ENCODE measurements around the gene ITCH. TPM values are rescaled to one million over a fixed set of nuclear protein-coding genes. Genes with fewer than 3 reads are reported as not detected.

Gene ITCH
- total RNA-seq, 3 donors from 2014 or later: 56.6 to 72.3 (median 60.6) TPM

DNA sequence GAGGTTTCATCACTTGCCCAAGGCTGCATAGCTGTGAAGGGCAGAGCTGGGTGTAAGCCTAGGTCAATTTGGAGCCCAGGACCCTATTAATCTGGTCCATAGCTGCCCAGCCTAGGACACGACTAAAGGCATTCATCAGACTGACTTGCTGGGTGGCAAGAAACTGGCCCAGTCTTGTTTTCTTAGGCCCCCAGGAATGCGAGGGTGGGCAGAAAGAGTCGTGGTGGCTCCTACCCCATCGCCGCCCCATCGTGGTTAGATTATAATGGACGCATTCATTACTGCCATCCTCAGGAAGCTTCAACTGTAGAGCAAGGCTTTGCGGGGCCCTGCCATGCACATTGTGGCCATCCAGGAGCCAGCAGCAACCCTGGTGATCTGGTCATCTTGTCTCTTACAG lies 169.2 kb downstream of the ITCH start:
- Histone ChIP-seq H3K4me3 (no peak overlapping the region), H3K4me1 (no peaks in the 10 kb centered on the region), H3K36me3 (no peaks in the 10 kb centered on the region), H3K27ac (no peak overlapping the region), H3K27me3 (no peaks in the 10 kb centered on the region), H3K9me3 (no peaks in the 10 kb centered on the region)
- TF ChIP-seq POLR2A (IDR thresholded peaks at IDR 0.05) (no peak), POLR2AphosphoS5 (IDR thresholded peaks at IDR 0.05) (no peak)
- TF ChIP-seq, protein P1, sequence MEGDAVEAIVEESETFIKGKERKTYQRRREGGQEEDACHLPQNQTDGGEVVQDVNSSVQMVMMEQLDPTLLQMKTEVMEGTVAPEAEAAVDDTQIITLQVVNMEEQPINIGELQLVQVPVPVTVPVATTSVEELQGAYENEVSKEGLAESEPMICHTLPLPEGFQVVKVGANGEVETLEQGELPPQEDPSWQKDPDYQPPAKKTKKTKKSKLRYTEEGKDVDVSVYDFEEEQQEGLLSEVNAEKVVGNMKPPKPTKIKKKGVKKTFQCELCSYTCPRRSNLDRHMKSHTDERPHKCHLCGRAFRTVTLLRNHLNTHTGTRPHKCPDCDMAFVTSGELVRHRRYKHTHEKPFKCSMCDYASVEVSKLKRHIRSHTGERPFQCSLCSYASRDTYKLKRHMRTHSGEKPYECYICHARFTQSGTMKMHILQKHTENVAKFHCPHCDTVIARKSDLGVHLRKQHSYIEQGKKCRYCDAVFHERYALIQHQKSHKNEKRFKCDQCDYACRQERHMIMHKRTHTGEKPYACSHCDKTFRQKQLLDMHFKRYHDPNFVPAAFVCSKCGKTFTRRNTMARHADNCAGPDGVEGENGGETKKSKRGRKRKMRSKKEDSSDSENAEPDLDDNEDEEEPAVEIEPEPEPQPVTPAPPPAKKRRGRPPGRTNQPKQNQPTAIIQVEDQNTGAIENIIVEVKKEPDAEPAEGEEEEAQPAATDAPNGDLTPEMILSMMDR (IDR thresholded peaks at IDR 0.05): no peak
- intact Hi-C loops (cut with DNase I; ENCODE audit: low total_unique reads): loop anchor here (10.0 kb wide), 1 partner anchor 172 kb away; the partner anchor contains the start of gene TP53INP2
- DNase-seq (ENCODE audit: low spot score in 2 of 2): no peak

DNA sequence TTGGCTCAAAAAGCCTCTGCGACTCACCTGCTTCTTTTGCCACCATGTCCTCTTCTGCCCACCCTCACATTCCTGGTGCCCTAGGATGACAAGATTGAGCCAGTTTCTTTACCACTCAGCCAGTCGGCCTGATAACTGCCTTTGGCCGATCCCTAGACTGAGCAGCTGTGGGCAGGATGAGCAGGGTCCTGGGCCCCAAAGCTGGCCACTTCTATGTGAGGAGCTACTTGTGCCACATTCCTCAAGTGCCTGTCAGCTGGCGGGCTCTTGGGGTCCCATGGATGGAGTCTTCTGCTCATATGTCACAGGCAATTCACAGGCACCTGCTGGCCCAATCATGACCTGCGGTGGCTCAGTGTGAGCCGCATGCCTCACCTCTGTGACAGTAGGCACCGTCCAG lies 169.7 kb downstream of the ITCH start:
- no peak overlapping the region for H3K27ac ChIP-seq
- H3K36me3 ChIP-seq: no peaks in the 10 kb centered on the region
- no peaks in the 10 kb centered on the region for H3K4me1 ChIP-seq
- H3K27me3 ChIP-seq: no peaks in the 10 kb centered on the region
- intact Hi-C loops (cut with DNase I; ENCODE audit: low total_unique reads): loop anchor here (10.0 kb wide), 1 partner anchor 172 kb away; the partner anchor contains the start of gene TP53INP2
- TF ChIP-seq, protein P1 (IDR thresholded peaks at IDR 0.05): no peak
- TF ChIP-seq POLR2AphosphoS5 (IDR thresholded peaks at IDR 0.05) (no peak), POLR2A (IDR thresholded peaks at IDR 0.05) (no peak)
- H3K9me3 ChIP-seq: no peaks in the 10 kb centered on the region
- DNase-seq (ENCODE audit: low spot score in 2 of 2): no peak
- no peak overlapping the region for H3K4me3 ChIP-seq

DNA sequence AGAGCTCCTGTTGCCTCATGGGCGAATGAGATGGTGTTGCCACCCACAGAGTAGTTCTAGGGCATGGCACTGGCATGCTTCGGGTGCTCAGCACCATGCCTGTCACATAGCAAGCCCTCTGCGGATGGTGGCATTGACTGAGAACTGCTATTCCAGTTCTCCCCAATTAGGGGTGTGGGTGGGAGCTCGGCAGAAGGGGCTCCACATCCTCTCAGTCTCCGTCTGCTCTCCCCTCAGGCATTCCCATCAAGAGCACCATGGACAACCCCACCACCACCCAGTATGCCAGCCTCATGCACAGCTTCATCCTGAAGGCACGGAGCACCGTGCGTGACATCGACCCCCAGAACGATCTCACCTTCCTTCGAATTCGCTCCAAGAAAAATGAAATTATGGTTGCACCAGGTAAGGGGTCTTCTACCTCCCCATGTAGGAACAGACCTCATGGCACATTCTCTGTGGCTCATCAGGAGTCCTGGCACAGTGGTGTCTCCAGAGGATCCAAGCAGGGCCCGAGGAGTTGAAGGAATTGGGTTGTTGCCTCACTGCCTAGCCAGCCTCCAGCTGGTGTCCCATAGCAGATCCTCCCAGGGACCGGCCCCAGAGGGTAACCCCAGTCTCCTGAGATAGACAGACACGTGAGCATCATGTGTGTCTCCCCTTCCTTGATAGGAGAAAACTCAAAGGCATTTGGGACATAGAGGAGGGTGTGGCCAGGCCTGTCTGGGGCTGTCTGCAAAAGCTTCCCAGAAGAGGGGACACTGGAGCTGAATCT lies 171.5 kb downstream of the ITCH start:
- Histone ChIP-seq H3K27me3 (no peaks in the 10 kb centered on the region), H3K27ac (no peak overlapping the region), H3K4me3 (no peak overlapping the region), H3K4me1 (no peaks in the 10 kb centered on the region), H3K36me3 (no peaks in the 10 kb centered on the region), H3K9me3 (no peaks in the 10 kb centered on the region)
- intact Hi-C loops (cut with DNase I; ENCODE audit: low total_unique reads): loop anchor here (10.0 kb wide), 1 partner anchor 170 kb away; the partner anchor contains the start of gene TP53INP2
- no peak for DNase-seq (ENCODE audit: low spot score in 2 of 2)
- TF ChIP-seq, protein P1 (IDR thresholded peaks at IDR 0.05): no peak
- TF ChIP-seq POLR2A (IDR thresholded peaks at IDR 0.05) (no peak), POLR2AphosphoS5 (IDR thresholded peaks at IDR 0.05) (no peak)

DNA sequence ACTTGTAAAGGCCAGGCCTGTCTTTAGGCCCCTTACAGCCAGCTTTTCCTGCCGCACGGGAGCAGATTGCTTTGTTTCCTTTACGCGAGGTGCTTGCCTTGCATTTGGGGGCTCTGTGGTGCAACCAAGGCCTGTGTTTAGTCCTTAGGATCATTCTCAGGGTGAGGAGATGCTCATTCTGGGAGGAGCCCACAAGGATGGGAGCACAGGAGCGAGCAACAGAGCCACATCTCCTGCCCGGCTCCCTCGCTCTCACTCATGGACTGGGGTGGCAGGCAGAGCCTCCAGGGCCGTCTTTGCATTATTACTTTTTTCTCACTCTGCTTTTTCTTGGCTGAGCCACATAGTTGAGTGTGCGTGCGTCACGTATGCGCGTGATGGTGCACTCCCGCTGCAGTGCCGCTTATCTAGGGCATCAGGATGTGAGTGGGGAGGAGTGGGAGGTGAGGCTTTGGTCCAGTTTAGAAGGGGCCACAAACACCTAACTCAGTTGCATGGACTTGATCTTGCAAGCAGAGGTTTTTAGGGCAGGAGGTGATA lies 172.3 kb downstream of the ITCH start:
- H3K4me3 ChIP-seq: no peak overlapping the region
- DNase-seq (ENCODE audit: low spot score in 2 of 2): no peak
- intact Hi-C loops (cut with DNase I; ENCODE audit: low total_unique reads): loop anchor here (10.0 kb wide), 1 partner anchor 169 kb away; the partner anchor contains the start of gene TP53INP2
- H3K4me1 ChIP-seq: no peaks in the 10 kb centered on the region
- no peaks in the 10 kb centered on the region for H3K9me3 ChIP-seq
- TF ChIP-seq POLR2A (IDR thresholded peaks at IDR 0.05) (no peak), POLR2AphosphoS5 (IDR thresholded peaks at IDR 0.05) (no peak)
- TF ChIP-seq, protein P1 (IDR thresholded peaks at IDR 0.05): no peak
- no peaks in the 10 kb centered on the region for H3K27me3 ChIP-seq
- H3K27ac ChIP-seq: no peak overlapping the region
- H3K36me3 ChIP-seq: peaks cover 4% of the 10 kb centered on the region

DNA sequence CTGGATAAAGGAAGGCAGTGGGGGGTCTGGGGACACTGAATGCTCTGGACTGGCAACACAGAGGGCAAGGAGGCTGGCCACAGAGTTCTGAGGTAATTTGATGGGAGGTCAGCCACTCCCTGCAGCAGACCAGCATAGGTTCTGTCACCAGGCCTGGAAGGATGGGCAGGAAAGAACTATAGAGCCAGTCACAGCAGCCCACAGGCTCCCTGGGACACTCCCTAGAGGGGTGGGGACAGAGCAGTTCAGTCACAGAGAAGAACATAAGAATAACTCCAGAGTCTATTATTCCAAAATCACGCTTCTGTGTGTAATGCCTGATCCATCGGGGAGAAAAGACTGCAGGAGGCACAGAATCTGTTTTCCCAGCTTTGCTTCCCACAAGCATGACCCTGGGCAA lies 172.8 kb downstream of the ITCH start:
- Histone ChIP-seq H3K27me3 (no peaks in the 10 kb centered on the region), H3K4me1 (no peaks in the 10 kb centered on the region), H3K36me3 (peaks cover 9% of the 10 kb centered on the region), H3K27ac (no peak overlapping the region), H3K4me3 (no peak overlapping the region), H3K9me3 (no peaks in the 10 kb centered on the region)
- TF ChIP-seq POLR2A (IDR thresholded peaks at IDR 0.05) (no peak), POLR2AphosphoS5 (IDR thresholded peaks at IDR 0.05) (no peak)
- TF ChIP-seq, protein P1 (IDR thresholded peaks at IDR 0.05): no peak
- intact Hi-C loops (cut with DNase I; ENCODE audit: low total_unique reads): loop anchor here (10.0 kb wide), 1 partner anchor 169 kb away; the partner anchor contains the start of gene TP53INP2
- DNase-seq (ENCODE audit: low spot score in 2 of 2): no peak
